ENCODE results near the gene CTDSPL.

The CTDSPL gene

DNA sequence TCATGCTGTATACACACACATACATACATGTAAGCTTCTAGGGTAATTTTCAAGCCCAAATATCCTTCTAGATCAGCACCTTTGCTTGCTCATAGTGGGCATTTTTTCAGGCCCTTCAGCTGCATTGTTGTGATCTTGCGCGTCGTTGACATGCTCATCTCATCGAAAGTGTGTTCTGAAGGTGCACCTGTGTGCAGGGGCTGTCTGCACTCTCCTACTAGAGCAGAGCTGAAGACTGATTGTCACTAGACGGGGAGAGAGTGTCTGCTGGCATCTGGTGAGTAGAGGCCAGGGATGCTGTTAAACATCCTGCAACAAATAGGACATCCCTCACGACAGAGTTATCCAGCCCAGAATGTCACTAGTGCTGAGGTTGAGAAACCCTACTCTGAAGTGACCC is 93.2 kb downstream of the CTDSPL start:
- H3K9ac ChIP-seq (ENCODE audit: low read depth, low read length), result no peak overlapping the region
- H4K20me1 ChIP-seq (ENCODE audit: insufficient read depth, low read length), result no peaks in the 10 kb centered on the region
- peaks cover 34% of the 10 kb centered on the region for H3K4me1 ChIP-seq (ENCODE audit: insufficient read depth, low read length)
- TF ChIP-seq CTCF (IDR thresholded peaks at IDR 0.05; ENCODE audit: borderline replicate concordance, extremely low read depth, low read length, poor library complexity, severe bottlenecking) (no peak), EZH2 (IDR thresholded peaks at IDR 0.05; ENCODE audit: borderline replicate concordance, low read depth, low read length, severe bottlenecking) (no peak)
- H3K79me2 ChIP-seq (ENCODE audit: insufficient read depth, low read length), result no peaks in the 10 kb centered on the region
- no peak for DNase-seq
- no peak overlapping the region for H2AFZ ChIP-seq (ENCODE audit: low read depth, low read length)
- no peak overlapping the region for H3K27ac ChIP-seq (ENCODE audit: low read length)
- H3K9me3 ChIP-seq (ENCODE audit: insufficient read depth, low read length, severe bottlenecking), result no peaks in the 10 kb centered on the region
- H3K4me3 ChIP-seq (ENCODE audit: low read depth in 1 of 2, low read length in 2 of 2), result no peak overlapping the region
- H3K4me2 ChIP-seq (ENCODE audit: insufficient read depth, low read length), result no peak overlapping the region
- H3K36me3 ChIP-seq (ENCODE audit: insufficient read depth, low read length), result peaks cover 26% of the 10 kb centered on the region; the same call in 1 of the 2 replicates
- no peaks in the 10 kb centered on the region for H3K27me3 ChIP-seq (ENCODE audit: insufficient read depth, low read length, poor library complexity)
- no peak for ATAC-seq (ENCODE audit: insufficient read depth, low read depth)

GRCh38 chr3:37955918-37956707 is 94.4 kb downstream of the CTDSPL start:
- no peaks in the 10 kb centered on the region for H4K20me1 ChIP-seq (ENCODE audit: insufficient read depth, low read length)
- no peaks in the 10 kb centered on the region for H3K79me2 ChIP-seq (ENCODE audit: insufficient read depth, low read length)
- no peak overlapping the region for H3K4me3 ChIP-seq (ENCODE audit: low read depth in 1 of 2, low read length in 2 of 2)
- ATAC-seq (ENCODE audit: insufficient read depth, low read depth) (no peak), DNase-seq (no peak)
- H3K9me3 ChIP-seq (ENCODE audit: insufficient read depth, low read length, severe bottlenecking), result no peaks in the 10 kb centered on the region
- H3K27ac ChIP-seq (ENCODE audit: low read length), result peak overlapping the region; percentile 89
- no peak overlapping the region for H2AFZ ChIP-seq (ENCODE audit: low read depth, low read length)
- no peak for TF ChIP-seq EZH2 (IDR thresholded peaks at IDR 0.05; ENCODE audit: borderline replicate concordance, low read depth, low read length, severe bottlenecking)
- peak overlapping the region; percentile 40 for H3K9ac ChIP-seq (ENCODE audit: low read depth, low read length)
- peak overlapping the region; percentile 46 for H3K4me2 ChIP-seq (ENCODE audit: insufficient read depth, low read length)
- no peaks in the 10 kb centered on the region for H3K27me3 ChIP-seq (ENCODE audit: insufficient read depth, low read length, poor library complexity)
- peaks cover 34% of the 10 kb centered on the region for H3K4me1 ChIP-seq (ENCODE audit: insufficient read depth, low read length)
- peaks cover 25% of the 10 kb centered on the region; the same call in 1 of the 2 replicates for H3K36me3 ChIP-seq (ENCODE audit: insufficient read depth, low read length)

- no peak for DNase-seq
- Histone ChIP-seq H3K9me3 (ENCODE audit: insufficient read depth, low read length, severe bottlenecking) (no peaks in the 10 kb centered on the region), H3K27ac (ENCODE audit: low read length) (peak overlapping the region; percentile 89), H3K36me3 (ENCODE audit: insufficient read depth, low read length) (peaks cover 25% of the 10 kb centered on the region; the same call in 1 of the 2 replicates), H3K9ac (ENCODE audit: low read depth, low read length) (peak overlapping the region; percentile 40), H3K79me2 (ENCODE audit: insufficient read depth, low read length) (no peaks in the 10 kb centered on the region), H3K4me3 (ENCODE audit: low read depth in 1 of 2, low read length in 2 of 2) (no peak overlapping the region), H2AFZ (ENCODE audit: low read depth, low read length) (no peak overlapping the region), H4K20me1 (ENCODE audit: insufficient read depth, low read length) (no peaks in the 10 kb centered on the region), H3K27me3 (ENCODE audit: insufficient read depth, low read length, poor library complexity) (no peaks in the 10 kb centered on the region), H3K4me1 (ENCODE audit: insufficient read depth, low read length) (peaks cover 34% of the 10 kb centered on the region), H3K4me2 (ENCODE audit: insufficient read depth, low read length) (peak overlapping the region; percentile 46)
- peak; percentile 81 for ATAC-seq (ENCODE audit: insufficient read depth, low read depth)
- TF ChIP-seq EZH2 (IDR thresholded peaks at IDR 0.05; ENCODE audit: borderline replicate concordance, low read depth, low read length, severe bottlenecking) (no peak), CTCF (IDR thresholded peaks at IDR 0.05; ENCODE audit: borderline replicate concordance, extremely low read depth, low read length, poor library complexity, severe bottlenecking) (no peak)
Observed at GRCh38 chr3:37956723-37957538, 95.3 kb downstream of the CTDSPL start.

- Histone ChIP-seq H3K4me1 (ENCODE audit: insufficient read depth, low read length) (peaks cover 34% of the 10 kb centered on the region), H3K79me2 (ENCODE audit: insufficient read depth, low read length) (no peaks in the 10 kb centered on the region), H2AFZ (ENCODE audit: low read depth, low read length) (no peak overlapping the region), H3K9me3 (ENCODE audit: insufficient read depth, low read length, severe bottlenecking) (no peaks in the 10 kb centered on the region), H3K36me3 (ENCODE audit: insufficient read depth, low read length) (peaks cover 22% of the 10 kb centered on the region; the same call in 1 of the 2 replicates), H3K27me3 (ENCODE audit: insufficient read depth, low read length, poor library complexity) (no peaks in the 10 kb centered on the region), H3K4me3 (ENCODE audit: low read depth in 1 of 2, low read length in 2 of 2) (no peak overlapping the region), H3K27ac (ENCODE audit: low read length) (peak overlapping the region; percentile 89), H3K9ac (ENCODE audit: low read depth, low read length) (peak overlapping the region; percentile 40), H4K20me1 (ENCODE audit: insufficient read depth, low read length) (no peaks in the 10 kb centered on the region), H3K4me2 (ENCODE audit: insufficient read depth, low read length) (peak overlapping the region; percentile 46)
- no peak; the same call in 1 of the 3 replicates for ATAC-seq (ENCODE audit: insufficient read depth, low read depth)
- no peak for DNase-seq
- TF ChIP-seq CTCF (IDR thresholded peaks at IDR 0.05; ENCODE audit: borderline replicate concordance, extremely low read depth, low read length, poor library complexity, severe bottlenecking) (no peak), EZH2 (IDR thresholded peaks at IDR 0.05; ENCODE audit: borderline replicate concordance, low read depth, low read length, severe bottlenecking) (no peak)
Observed at GRCh38 chr3:37957539-37957936, 95.9 kb downstream of the CTDSPL start.
